K562 (cell line): ENCODE data around the gene SLC4A5. TPM values are rescaled to one million over a fixed set of nuclear protein-coding genes. Genes with fewer than 3 reads are reported as not detected.

ENCODE experiments used
- ARID3A ChIP-seq: IDR thresholded peaks from 2 replicates; pipeline ENCODE4 v1.6.1; 2012; ENCODE audit warnings: low read depth, low read length, improper control_type of control experiment, borderline replicate concordance
- BRF1 ChIP-seq: IDR thresholded peaks from 3 replicates; pipeline ENCODE4 v1.6.1; 2011; ENCODE audit warnings: borderline replicate concordance, mild to moderate bottlenecking; ENCODE audit not compliant: insufficient read length; ENCODE audit errors: extremely low read depth
- ETV6 ChIP-seq, 3 experiments: fragments of 150-350 bp in 1 of 3; sonication (generic) in 1 of 3; formaldehyde crosslinking in 1 of 3; IDR thresholded peaks; 2 replicates each; pipeline versions ENCODE4 v1.6.1 to v1.8.0; 2014 to 2022; ENCODE audit warnings: borderline replicate concordance in 2 of 3, low read depth in 2 of 3, antibody characterized with exemption in 1 of 3, low read length in 1 of 3, mild to moderate bottlenecking in 1 of 3, missing genetic modification reagents in 1 of 3
- HMGN3 ChIP-seq: IDR thresholded peaks from 2 replicates; pipeline ENCODE4 v1.6.1; 2011; ENCODE audit warnings: borderline replicate concordance, low read depth, mild to moderate bottlenecking, mixed read lengths, low read length; ENCODE audit not compliant: insufficient read length; ENCODE audit errors: extremely low read depth
- KLF16 ChIP-seq: IDR thresholded peaks from 2 replicates; pipeline ENCODE4 v1.6.1; 2016; ENCODE audit warnings: antibody characterized with exemption
- MCM7 ChIP-seq, 2 experiments: fragments of 450-650 bp; IDR thresholded peaks; 2 replicates each; pipeline ENCODE4 v1.6.1; 2016 to 2018
- MEIS2 ChIP-seq: fragments of 450-650 bp; IDR thresholded peaks from 2 replicates; pipeline ENCODE4 v1.6.1; 2014; ENCODE audit warnings: mild to moderate bottlenecking; ENCODE audit not compliant: partially characterized antibody
- MTA3 ChIP-seq: fragments of 450-650 bp; formaldehyde crosslinking; IDR thresholded peaks from 2 replicates; pipeline ENCODE4 v1.6.1; 2017; ENCODE audit warnings: mild to moderate bottlenecking, borderline replicate concordance
- POLR2AphosphoS2 ChIP-seq: IDR thresholded peaks from 2 replicates; pipeline ENCODE4 v1.6.1; 2012; ENCODE audit warnings: low read length, improper control_type of control experiment
- PRMT5 ChIP-seq: sonication (generic); formaldehyde crosslinking; IDR thresholded peaks from 2 replicates; pipeline ENCODE4 v1.5.0; 2020; ENCODE audit warnings: missing genetic modification reagents
- RBM14 ChIP-seq: fragments of 200-400 bp; formaldehyde crosslinking; IDR thresholded peaks from 2 replicates; pipeline ENCODE4 v1.6.1; 2018; ENCODE audit warnings: low read depth, mild to moderate bottlenecking, low read length, moderate library complexity, borderline replicate concordance; ENCODE audit not compliant: insufficient read depth
- SNRNP70 ChIP-seq: fragments of 200-400 bp; formaldehyde crosslinking; optimal IDR thresholded peaks from 2 replicates; pipeline ENCODE3; 2017; ENCODE audit warnings: low read depth, low read length
- SRSF9 ChIP-seq: fragments of 200-400 bp; formaldehyde crosslinking; IDR thresholded peaks from 2 replicates; pipeline ENCODE4 v1.6.1; 2017; ENCODE audit warnings: low read depth, low read length, borderline replicate concordance
- ZNF146 ChIP-seq: IDR thresholded peaks from one replicate; pipeline ENCODE4 v1.6.1; 2018; ENCODE audit warnings: missing compliant biosample characterization; ENCODE audit not compliant: unreplicated experiment
- ZNF239 ChIP-seq: fragments of 250-450 bp; sonication (Bioruptor Pico); IDR thresholded peaks from 2 replicates; pipeline ENCODE4 v1.4.0; 2020; ENCODE audit warnings: mild to moderate bottlenecking
- ZNF695 ChIP-seq: fragments of 450-650 bp; formaldehyde crosslinking; IDR thresholded peaks from 2 replicates; pipeline ENCODE4 v1.4.0; 2020; ENCODE audit warnings: mild to moderate bottlenecking, moderate library complexity
- polyA plus RNA-seq, 8 experiments: library from polyadenylated mRNA; depleted of rRNA in 4 of 8; stranded (reverse) in 5 of 8; unstranded in 3 of 8; fragments of >200 nt; fragmentation: Nextera tagmentation in 2 of 8; fragmentation: Illumina TruSeq in 1 of 8; extraction: Ambion mirVana in 2 of 8; extraction: Trizol in 1 of 8; gene quantifications; 2 replicates each; pipeline versions ENCODE4 v1.2.1 to v1.2.3, GENCODE V29; 2011 to 2014; ENCODE audit warnings: inconsistent platforms in 1 of 8, missing spikeins in 1 of 8
- total RNA-seq, 7 experiments: library from RNA; depleted of rRNA in 6 of 7; stranded (reverse); fragments of >200 nt in 6 of 7; fragmentation: Illumina TruSeq in 2 of 7; extraction: Trizol in 2 of 7; gene quantifications; 2 replicates each; pipeline versions ENCODE4 v1.2.1 to v1.2.3, GENCODE V29; 2011 to 2021; ENCODE audit warnings: low replicate concordance in 1 of 7
- TF ChIP-seq, protein P1 (sequence below): sonication (generic); formaldehyde crosslinking; IDR thresholded peaks from 2 replicates; pipeline ENCODE4 v1.8.0; 2023; ENCODE audit warnings: mild to moderate bottlenecking, missing genetic modification reagents
- TF ChIP-seq, protein P2 (sequence below): fragments of 250-450 bp; sonication (Bioruptor Pico); IDR thresholded peaks from 2 replicates; pipeline ENCODE4 v1.4.0; 2020; ENCODE audit warnings: mild to moderate bottlenecking, moderate library complexity

The SLC4A5 gene
- total and polyA plus RNA-seq, 9 of the 15 experiments (the other 6 are each of a cell fraction or from before 2014, with no cell fraction given) = 0.03 to 0.77 (median 0.14) TPM; not detected in 1

DNA sequence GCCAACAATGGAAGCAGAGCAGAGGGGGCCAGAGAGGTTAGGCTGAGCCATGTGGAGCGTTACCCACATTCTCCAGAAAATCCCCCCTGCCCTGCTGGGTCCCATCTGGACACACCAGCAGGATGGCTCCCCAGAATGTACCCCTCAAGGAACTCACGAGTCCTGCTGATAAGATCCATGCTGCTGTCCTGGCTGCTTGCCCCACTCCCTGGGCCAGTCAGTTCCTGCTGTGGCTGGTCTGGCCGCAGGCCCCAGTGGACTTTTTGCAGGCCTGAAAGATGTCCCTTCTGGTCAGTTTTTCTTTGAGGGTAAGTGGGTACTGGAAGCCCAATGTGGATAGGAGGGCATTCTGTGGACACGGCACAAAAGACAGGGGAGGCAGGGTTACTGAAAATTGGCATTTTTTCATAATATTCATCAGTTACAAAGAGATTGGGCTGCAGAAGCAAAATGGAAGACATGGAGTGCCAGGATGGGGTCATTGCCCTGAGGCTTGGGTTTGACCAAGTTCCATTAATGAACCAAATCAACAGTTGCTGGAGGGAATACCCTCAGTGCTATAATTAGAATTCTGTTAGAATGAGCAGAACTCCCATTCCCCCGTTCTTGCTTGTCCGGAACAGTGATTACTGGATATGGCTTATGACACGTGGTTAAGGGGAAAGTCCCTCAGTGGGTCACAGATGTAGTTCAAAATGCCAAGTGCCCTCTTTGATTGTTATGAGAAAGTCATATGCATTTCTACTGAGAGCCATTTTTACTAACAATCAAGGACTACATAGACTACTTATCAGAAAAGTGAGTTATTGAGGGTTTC lies 38.7 kb downstream of the SLC4A5 start (continued):
- TF ChIP-seq, protein P1, sequence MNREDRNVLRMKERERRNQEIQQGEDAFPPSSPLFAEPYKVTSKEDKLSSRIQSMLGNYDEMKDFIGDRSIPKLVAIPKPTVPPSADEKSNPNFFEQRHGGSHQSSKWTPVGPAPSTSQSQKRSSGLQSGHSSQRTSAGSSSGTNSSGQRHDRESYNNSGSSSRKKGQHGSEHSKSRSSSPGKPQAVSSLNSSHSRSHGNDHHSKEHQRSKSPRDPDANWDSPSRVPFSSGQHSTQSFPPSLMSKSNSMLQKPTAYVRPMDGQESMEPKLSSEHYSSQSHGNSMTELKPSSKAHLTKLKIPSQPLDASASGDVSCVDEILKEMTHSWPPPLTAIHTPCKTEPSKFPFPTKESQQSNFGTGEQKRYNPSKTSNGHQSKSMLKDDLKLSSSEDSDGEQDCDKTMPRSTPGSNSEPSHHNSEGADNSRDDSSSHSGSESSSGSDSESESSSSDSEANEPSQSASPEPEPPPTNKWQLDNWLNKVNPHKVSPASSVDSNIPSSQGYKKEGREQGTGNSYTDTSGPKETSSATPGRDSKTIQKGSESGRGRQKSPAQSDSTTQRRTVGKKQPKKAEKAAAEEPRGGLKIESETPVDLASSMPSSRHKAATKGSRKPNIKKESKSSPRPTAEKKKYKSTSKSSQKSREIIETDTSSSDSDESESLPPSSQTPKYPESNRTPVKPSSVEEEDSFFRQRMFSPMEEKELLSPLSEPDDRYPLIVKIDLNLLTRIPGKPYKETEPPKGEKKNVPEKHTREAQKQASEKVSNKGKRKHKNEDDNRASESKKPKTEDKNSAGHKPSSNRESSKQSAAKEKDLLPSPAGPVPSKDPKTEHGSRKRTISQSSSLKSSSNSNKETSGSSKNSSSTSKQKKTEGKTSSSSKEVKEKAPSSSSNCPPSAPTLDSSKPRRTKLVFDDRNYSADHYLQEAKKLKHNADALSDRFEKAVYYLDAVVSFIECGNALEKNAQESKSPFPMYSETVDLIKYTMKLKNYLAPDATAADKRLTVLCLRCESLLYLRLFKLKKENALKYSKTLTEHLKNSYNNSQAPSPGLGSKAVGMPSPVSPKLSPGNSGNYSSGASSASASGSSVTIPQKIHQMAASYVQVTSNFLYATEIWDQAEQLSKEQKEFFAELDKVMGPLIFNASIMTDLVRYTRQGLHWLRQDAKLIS (CRISPR knock-in tag) = no peak
- TF ChIP-seq SNRNP70 (no peak), HMGN3 (no peak), KLF16 (peak; percentile 96), ARID3A (no peak), POLR2AphosphoS2 (no peak), ETV6 (IDR thresholded peaks at IDR 0.05; ENCODE audit: borderline replicate concordance in 1 of 2, low read depth in 2 of 2, low read length in 1 of 2) (no peak), ETV6 (CRISPR knock-in tag; IDR thresholded peaks at IDR 0.05; ENCODE audit: borderline replicate concordance) (no peak), MCM7 (IDR thresholded peaks at IDR 0.05) (no peak), BRF1 (no peak), SRSF9 (no peak), ZNF239 (no peak), MTA3 (no peak), RBM14 (no peak), PRMT5 (CRISPR knock-in tag) (no peak), MEIS2 (no peak), ZNF146 (CRISPR knock-in tag) (no peak), ZNF695 (CRISPR knock-in tag) (no peak)
- TF ChIP-seq, protein P2, sequence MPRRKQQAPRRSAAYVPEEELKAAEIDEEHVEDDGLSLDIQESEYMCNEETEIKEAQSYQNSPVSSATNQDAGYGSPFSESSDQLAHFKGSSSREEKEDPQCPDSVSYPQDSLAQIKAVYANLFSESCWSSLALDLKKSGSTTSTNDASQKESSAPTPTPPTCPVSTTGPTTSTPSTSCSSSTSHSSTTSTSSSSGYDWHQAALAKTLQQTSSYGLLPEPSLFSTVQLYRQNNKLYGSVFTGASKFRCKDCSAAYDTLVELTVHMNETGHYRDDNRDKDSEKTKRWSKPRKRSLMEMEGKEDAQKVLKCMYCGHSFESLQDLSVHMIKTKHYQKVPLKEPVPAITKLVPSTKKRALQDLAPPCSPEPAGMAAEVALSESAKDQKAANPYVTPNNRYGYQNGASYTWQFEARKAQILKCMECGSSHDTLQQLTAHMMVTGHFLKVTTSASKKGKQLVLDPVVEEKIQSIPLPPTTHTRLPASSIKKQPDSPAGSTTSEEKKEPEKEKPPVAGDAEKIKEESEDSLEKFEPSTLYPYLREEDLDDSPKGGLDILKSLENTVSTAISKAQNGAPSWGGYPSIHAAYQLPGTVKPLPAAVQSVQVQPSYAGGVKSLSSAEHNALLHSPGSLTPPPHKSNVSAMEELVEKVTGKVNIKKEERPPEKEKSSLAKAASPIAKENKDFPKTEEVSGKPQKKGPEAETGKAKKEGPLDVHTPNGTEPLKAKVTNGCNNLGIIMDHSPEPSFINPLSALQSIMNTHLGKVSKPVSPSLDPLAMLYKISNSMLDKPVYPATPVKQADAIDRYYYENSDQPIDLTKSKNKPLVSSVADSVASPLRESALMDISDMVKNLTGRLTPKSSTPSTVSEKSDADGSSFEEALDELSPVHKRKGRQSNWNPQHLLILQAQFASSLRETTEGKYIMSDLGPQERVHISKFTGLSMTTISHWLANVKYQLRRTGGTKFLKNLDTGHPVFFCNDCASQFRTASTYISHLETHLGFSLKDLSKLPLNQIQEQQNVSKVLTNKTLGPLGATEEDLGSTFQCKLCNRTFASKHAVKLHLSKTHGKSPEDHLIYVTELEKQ (CRISPR knock-in tag) = no peak
